Left ventricle myocardium inferior (tissue), 1 donor: ENCODE results near the gene CRISPLD2. TPM values are rescaled to one million over a fixed set of nuclear protein-coding genes. Genes with fewer than 3 reads are reported as not detected.
A peak's percentile ranks its signal among the peaks of the same experiment; 100 is the strongest.

ENCODE experiments used
- DNase-seq: peaks from one replicate; pipeline ENCODE4 v3.0.0-alpha.2; 2020
- H3K27ac ChIP-seq: fragments of 200-600 bp; replicated peaks from 2 replicates; pipeline ENCODE4 v1.8.0; 2021
- H3K27me3 ChIP-seq: fragments of 200-600 bp; 2 replicates; pipeline ENCODE4 v1.8.0; 2021; ENCODE audit warnings: low read depth
- H3K36me3 ChIP-seq: fragments of 200-600 bp; 2 replicates; pipeline ENCODE4 v1.8.0; 2021
- H3K4me1 ChIP-seq: fragments of 200-600 bp; 2 replicates; pipeline ENCODE4 v1.8.0; 2021
- H3K4me3 ChIP-seq: fragments of 200-600 bp; 2 replicates; pipeline ENCODE4 v1.8.0; 2021; ENCODE audit warnings: mild to moderate bottlenecking, moderate library complexity
- H3K9me3 ChIP-seq: fragments of 200-600 bp; replicated peaks from 2 replicates; pipeline ENCODE4 v1.8.0; 2021
- CTCF ChIP-seq: fragments of 200-600 bp; IDR thresholded peaks from 2 replicates; pipeline ENCODE4 v1.8.0; 2021; ENCODE audit warnings: antibody characterized with exemption, mild to moderate bottlenecking, borderline replicate concordance
- intact Hi-C: fragments of 100-400 bp; cut with micrococcal nuclease; formaldehyde crosslinking; loops from one replicate; pipeline ENCODE4 v1.11.0; 2022
- total RNA-seq: library from RNA; stranded (reverse); fragmentation: NEBNext Ultra II Directional; extraction: Animal tissue kit (Norgen Biotek cat#: 25700); gene quantifications from one replicate; pipeline ENCODE4 v1.2.1, GENCODE V29; 2021
- donor health status: DM: no; HTN: yes; CAD: no; lungs with severe emphysema.

The CRISPLD2 gene
- total RNA-seq, 1 donor from 2014 or later, result 12.8 TPM

GRCh38 chr16:84832488-84833143 lies 12.8 kb downstream of the CRISPLD2 start:
- Histone ChIP-seq H3K4me3 (peak overlapping the region; percentile 42), H3K36me3 (no peaks in the 10 kb centered on the region), H3K4me1 (peaks cover 84% of the 10 kb centered on the region), H3K27me3 (peaks cover 12% of the 10 kb centered on the region), H3K9me3 (no peaks in the 10 kb centered on the region), H3K27ac (peak overlapping the region; percentile 88)
- peak; percentile 90 for DNase-seq
- intact Hi-C loops, result no loop called here
- no peak for TF ChIP-seq CTCF

- Histone ChIP-seq H3K4me3 (peak overlapping the region; percentile 42), H3K36me3 (peaks cover under 1% of the 10 kb centered on the region), H3K9me3 (no peaks in the 10 kb centered on the region), H3K27ac (peak overlapping the region; percentile 88), H3K4me1 (peaks cover 82% of the 10 kb centered on the region), H3K27me3 (peaks cover 15% of the 10 kb centered on the region)
- intact Hi-C loops, result no loop called here
- DNase-seq, result no peak
- no peak for TF ChIP-seq CTCF
These were observed 13.3 kb downstream of the CRISPLD2 start for GRCh38 chr16:84833144-84833500.

- Histone ChIP-seq H3K9me3 (no peaks in the 10 kb centered on the region), H3K4me3 (peak overlapping the region; percentile 42), H3K27me3 (peaks cover 20% of the 10 kb centered on the region), H3K36me3 (peaks cover 7% of the 10 kb centered on the region), H3K4me1 (peaks cover 79% of the 10 kb centered on the region), H3K27ac (peak overlapping the region; percentile 88)
- no peak for TF ChIP-seq CTCF
- intact Hi-C loops, result no loop called here
- no peak for DNase-seq
These were observed 14.0 kb downstream of the CRISPLD2 start for GRCh38 chr16:84833542-84834402.

GRCh38 chr16:84834403-84834772 lies 14.6 kb downstream of the CRISPLD2 start:
- Histone ChIP-seq H3K9me3 (no peaks in the 10 kb centered on the region), H3K27me3 (peaks cover 22% of the 10 kb centered on the region), H3K4me1 (peaks cover 79% of the 10 kb centered on the region), H3K36me3 (peaks cover 13% of the 10 kb centered on the region), H3K27ac (peak overlapping the region; percentile 88), H3K4me3 (no peak overlapping the region)
- intact Hi-C loops, result no loop called here
- no peak for TF ChIP-seq CTCF
- DNase-seq, result no peak

DNA sequence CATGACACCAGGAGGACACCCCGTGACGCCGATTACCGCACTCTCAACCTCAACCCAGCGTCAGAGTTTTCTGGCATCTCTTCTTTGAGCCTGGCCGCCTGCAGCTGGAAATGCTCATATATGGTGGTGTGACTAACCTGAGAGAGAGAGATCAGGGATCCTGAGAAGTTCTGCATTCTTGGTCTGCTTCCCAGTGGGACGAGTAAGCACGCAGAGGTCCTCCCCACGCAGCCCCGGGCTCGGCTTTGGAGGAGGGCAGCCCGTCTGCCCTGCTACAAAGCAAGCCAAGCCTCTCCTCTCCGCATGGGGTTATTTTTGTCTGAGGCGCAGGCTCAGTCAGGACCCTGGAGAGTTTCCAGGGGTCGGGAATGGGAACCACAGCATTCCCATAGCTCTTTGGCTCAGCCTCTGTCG lies 16.5 kb downstream of the CRISPLD2 start:
- DNase-seq, result peak; percentile 73
- peak overlapping the region; percentile 88 for H3K27ac ChIP-seq
- H3K4me1 ChIP-seq, result peaks cover 73% of the 10 kb centered on the region
- TF ChIP-seq CTCF, result no peak
- H3K4me3 ChIP-seq, result peak overlapping the region; percentile 49
- H3K27me3 ChIP-seq, result peaks cover 30% of the 10 kb centered on the region
- no peaks in the 10 kb centered on the region for H3K9me3 ChIP-seq
- peaks cover 14% of the 10 kb centered on the region for H3K36me3 ChIP-seq
- intact Hi-C loops, result no loop called here
